DMS79 treated with DMSO at 0.1 percent for 48 hours (cell line): ENCODE measurements around the gene TMEM212.

Experiments used
- DNase-seq: peaks from one replicate; lab custom pipeline; 2025; lab: John Stamatoyannopoulos, UW

TMEM212 gene

GRCh38 chr3:171860830-171861535, 17.8 kb downstream of the TMEM212 start:
- DNase-seq, result peak; percentile 41

DNA sequence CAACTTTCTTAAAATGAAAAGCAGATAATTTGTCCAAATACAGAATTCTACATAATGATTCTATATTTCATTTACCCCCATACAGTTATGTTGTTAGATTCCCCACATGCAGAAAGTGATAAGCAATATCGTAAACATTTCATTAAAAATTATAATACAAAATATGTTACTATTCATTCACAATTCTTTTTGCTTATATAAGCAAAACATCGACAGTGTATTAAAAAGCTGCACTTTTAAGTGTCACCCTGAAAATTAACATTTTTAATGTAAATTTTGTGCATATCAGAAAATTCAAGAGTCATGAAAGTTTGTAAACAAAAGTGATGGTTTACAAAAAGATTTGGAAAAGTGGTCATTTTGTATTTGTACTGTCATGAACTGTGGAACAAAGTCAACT, 19.2 kb downstream of the TMEM212 start:
- no peak for DNase-seq

- no peak for DNase-seq
Observed at GRCh38 chr3:171862993-171863521, 19.9 kb downstream of the TMEM212 start.

GRCh38 chr3:171863920-171864319, 20.8 kb downstream of the TMEM212 start:
- no peak for DNase-seq

DNA sequence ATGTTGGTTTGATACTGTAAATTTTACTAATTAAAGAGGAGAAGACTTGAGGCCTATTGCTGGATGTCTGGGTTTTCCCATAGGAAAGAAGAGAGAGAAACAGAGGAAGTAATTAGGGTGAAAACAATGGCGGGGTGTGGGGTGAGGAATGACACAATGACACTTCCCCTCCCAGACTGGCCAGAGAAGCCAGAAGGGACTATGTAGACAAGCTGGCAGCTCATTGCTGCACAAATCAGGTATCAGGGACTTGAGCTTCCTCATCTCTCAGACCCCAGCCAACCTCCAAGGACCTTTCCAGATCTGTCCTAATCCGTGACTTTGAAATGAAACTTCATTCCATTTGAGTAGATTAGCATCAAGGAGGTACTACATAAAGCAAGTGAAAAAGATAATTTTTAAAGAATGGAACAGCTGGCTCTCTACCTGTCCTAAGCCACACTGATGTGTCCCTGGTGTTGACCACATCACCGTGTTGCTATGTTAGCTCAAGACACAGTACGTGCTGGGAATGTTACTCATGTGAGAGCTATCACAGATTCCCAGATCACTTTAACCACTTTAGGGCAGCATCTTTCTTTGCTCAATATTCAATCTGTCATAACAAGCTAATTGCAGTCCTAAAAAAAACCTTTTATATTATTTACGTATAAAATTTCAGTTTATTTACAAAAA, 22.2 kb downstream of the TMEM212 start:
- no peak for DNase-seq

DNA sequence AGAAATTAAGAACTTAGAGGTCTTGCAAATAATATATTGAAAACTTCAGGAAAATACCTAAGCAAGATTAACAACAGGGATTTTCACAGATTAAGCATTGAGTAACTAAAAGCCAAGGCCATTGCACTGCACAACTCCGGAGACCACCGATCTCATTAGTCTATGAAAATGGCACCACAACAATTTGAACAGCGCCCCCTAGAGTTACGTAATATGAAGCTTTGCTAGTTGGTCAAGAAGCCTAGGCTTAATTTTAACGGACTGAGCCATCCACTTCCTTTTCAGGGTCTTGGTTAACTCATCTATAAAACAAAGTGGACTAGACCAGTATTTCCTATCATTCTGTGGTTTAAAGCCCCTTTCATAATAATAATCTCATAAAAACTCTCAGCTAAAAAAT, 24.8 kb downstream of the TMEM212 start:
- no peak for DNase-seq

- no peak for DNase-seq
Observed at GRCh38 chr3:171871392-171872274, 28.5 kb downstream of the TMEM212 start.

DNA sequence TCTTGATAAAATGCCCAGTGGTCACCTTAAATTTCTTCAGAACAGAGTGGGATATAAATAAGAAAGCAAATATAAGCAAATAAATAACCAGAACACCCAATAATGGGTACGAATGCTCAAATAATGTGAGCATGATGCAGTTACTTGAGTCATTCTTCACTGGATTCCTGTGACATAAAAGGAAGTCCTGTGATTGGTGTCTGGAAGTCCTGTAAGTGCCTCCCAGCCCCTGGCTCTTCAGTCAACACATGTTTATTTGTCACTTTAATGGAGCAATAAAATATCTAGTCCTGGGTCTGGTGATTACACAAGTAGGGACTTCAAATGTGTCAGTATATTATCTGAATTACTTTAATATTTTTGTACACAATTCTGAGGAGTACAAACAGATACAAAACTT, 30.4 kb downstream of the TMEM212 start:
- peak; percentile 15 for DNase-seq

DNA sequence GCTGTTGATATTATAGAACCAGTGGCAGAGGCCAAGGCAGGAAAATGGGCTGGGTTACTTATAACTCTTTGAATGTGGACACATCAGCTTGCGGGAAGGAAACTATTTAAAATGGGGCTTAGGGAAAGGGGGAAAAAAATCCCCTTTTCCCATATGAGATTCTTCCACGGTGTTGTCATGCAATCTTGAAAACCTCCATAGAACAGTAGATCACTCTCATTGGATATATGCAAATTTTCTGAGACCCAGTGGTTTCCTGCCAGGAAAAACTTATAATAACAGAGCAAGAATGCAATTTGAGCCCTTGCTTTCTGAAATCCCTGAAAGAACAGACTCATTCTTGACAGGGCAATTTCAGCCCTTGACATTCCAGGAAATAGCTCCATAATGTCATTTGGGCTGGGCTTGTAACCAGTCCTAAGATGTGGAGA, 31.1 kb downstream of the TMEM212 start:
- no peak for DNase-seq

DNA sequence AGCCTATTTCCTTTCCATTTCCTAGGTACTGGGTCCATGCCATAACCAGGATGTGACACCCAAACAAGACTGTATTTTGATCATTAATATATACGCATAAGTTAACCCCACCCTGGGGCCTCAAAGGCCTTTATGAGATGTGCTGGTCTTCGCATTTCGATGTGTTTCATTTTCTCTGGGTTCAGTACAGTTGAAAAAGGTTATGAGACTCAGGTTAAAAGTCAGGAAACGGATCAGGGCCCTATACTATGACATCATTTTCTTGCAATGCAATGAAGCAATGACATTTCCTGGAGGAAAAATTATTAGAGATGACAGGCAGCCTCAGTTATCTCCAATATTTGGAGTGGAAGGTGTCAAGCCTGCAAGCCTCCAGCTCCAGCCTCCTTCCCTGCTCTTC, 31.7 kb downstream of the TMEM212 start:
- DNase-seq, result no peak

GRCh38 chr3:171875923-171876412, 32.8 kb downstream of the TMEM212 start:
- no peak for DNase-seq

DNA sequence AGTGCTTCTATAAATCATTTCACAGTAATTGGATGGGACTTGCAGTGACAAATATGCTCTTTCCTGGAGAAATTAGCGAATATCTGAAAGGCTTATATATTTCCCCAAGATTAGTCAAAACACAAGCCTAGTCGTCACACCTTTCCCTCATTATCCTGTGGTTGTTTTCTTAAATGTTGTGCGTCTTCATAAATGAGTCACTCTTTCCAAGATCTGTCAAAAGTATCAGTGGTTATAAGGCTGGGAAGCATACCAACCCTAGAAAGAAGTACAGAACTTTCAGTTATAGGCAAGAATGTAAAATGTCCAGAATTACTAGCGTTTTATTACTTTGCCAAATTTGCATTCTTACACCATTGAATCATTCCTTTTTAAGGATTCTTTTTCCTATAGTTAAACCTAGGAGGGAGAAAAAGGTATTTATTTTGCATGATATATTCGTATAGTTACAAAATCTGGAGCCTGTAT, 33.6 kb downstream of the TMEM212 start:
- DNase-seq, result no peak

DNA sequence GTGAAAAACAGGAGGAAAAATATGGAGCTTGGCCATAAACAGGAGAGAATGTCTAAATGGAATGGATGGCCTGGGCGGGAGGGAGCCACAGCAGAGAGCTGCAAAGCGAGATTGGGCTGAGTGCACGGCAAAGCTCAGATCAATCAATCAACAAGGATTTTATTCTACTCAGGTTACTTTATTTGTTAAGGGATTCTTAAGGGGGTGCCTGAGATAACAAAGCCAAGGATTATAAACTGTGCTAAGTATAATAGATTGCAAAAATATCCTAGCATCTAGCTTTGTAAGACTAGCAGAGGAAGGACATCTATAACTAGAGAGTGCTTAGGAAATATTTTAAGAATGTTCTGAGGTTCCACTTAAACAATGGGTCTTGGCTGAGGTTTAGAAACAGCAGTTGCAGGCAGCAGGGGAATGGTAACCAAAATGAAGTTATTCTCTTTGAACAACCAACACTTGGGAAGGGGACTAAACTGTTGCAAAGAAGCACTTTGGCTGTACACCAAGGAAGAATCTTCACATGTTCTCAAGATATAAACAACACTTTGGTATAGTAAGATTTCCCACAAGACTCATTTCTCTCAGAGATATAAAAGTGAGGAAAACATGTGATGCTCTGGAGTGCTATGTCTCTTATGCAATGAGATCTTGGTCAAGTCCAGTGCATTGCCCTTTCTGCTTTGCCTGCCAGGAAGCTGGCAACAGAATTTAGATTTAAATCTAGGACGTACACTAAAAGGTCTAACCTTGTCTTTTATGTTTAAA, 35.5 kb downstream of the TMEM212 start:
- peak; percentile 37 for DNase-seq

GRCh38 chr3:171879472-171879871, 36.3 kb downstream of the TMEM212 start:
- no peak for DNase-seq

- peak; percentile 46 for DNase-seq
Observed at GRCh38 chr3:171880101-171880870, 37.1 kb downstream of the TMEM212 start.

- peak; percentile 98 for DNase-seq
Observed at GRCh38 chr3:171881251-171881650, 38.1 kb downstream of the TMEM212 start.

GRCh38 chr3:171883257-171883892, 40.2 kb downstream of the TMEM212 start:
- DNase-seq, result peak; percentile 7

GRCh38 chr3:171883893-171884279, 40.7 kb downstream of the TMEM212 start:
- no peak for DNase-seq

- no peak for DNase-seq
Observed at GRCh38 chr3:171888466-171888865, 45.3 kb downstream of the TMEM212 start.

- DNase-seq, result no peak
Observed at GRCh38 chr3:171890398-171890797, 47.2 kb downstream of the TMEM212 start.
